OCI-LY7 (cell line): ENCODE results near the gene DNAJC1.

Experiments used
- EZH2phosphoT487 ChIP-seq: fragments of 200-600 bp; sonication (generic); IDR thresholded peaks from 2 replicates; pipeline ENCODE4 v1.6.1; 2018; ENCODE audit warnings: low read depth, borderline replicate concordance, mild to moderate bottlenecking, mixed run types, antibody characterized with exemption, low read length, moderate library complexity, mixed read lengths
- TF ChIP-seq, protein P1 (sequence below): fragments of 200-600 bp; sonication (generic); conservative IDR thresholded peaks from 2 replicates; pipeline ENCODE4 v1.5.1; 2014; ENCODE audit warnings: mild to moderate bottlenecking, antibody characterized with exemption, low read length, moderate library complexity, mixed read lengths

DNA sequence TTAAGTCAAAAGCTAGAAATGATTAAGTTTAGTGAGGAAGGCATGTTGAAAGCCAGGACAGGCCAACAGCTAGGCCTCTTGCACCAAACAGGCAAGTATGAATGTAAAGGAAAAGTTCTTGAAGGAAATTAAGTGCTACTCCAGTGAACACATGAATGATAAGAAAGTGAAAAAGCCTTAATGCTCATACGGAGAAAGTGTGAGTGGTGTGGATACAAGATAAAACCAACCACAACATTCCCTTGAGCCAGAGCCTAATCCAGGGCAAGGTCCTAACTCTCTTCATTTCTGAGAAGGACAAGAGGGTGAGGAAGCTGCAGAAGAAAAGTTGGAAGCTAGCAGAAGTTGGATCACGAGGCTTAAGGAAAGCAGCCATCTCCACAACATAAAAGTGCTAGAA is 53.0 kb downstream of the DNAJC1 start:
- TF ChIP-seq, protein P1, sequence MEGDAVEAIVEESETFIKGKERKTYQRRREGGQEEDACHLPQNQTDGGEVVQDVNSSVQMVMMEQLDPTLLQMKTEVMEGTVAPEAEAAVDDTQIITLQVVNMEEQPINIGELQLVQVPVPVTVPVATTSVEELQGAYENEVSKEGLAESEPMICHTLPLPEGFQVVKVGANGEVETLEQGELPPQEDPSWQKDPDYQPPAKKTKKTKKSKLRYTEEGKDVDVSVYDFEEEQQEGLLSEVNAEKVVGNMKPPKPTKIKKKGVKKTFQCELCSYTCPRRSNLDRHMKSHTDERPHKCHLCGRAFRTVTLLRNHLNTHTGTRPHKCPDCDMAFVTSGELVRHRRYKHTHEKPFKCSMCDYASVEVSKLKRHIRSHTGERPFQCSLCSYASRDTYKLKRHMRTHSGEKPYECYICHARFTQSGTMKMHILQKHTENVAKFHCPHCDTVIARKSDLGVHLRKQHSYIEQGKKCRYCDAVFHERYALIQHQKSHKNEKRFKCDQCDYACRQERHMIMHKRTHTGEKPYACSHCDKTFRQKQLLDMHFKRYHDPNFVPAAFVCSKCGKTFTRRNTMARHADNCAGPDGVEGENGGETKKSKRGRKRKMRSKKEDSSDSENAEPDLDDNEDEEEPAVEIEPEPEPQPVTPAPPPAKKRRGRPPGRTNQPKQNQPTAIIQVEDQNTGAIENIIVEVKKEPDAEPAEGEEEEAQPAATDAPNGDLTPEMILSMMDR = no peak
- no peak for TF ChIP-seq EZH2phosphoT487
